HepG2 (cell line): ENCODE measurements around the gene OSM.

Experiments
- USF2 ChIP-seq, 2 experiments: sonication (generic) in 1 of 2; formaldehyde crosslinking in 1 of 2; IDR thresholded peaks; 2 replicates each; pipeline versions ENCODE4 v1.5.1 to v1.6.1; 2011 to 2020; ENCODE audit warnings: borderline replicate concordance in 1 of 2, low read depth in 1 of 2, low read length in 1 of 2, mild to moderate bottlenecking in 1 of 2, missing genetic modification reagents in 1 of 2, moderate library complexity in 1 of 2
- ZBTB40 ChIP-seq, 2 experiments: fragments of 450-650 bp in 1 of 2; sonication (generic) in 1 of 2; formaldehyde crosslinking in 1 of 2; IDR thresholded peaks; 2 replicates each; pipeline versions ENCODE4 v1.6.1 to v1.8.0; 2016 to 2022; ENCODE audit warnings: antibody characterized with exemption in 1 of 2, mild to moderate bottlenecking in 1 of 2, missing genetic modification reagents in 1 of 2
- ZBTB8A ChIP-seq: sonication (generic); formaldehyde crosslinking; IDR thresholded peaks from 2 replicates; pipeline ENCODE4 v1.4.0; 2020; ENCODE audit warnings: mild to moderate bottlenecking, low read depth, missing genetic modification reagents, borderline replicate concordance

- no peak for TF ChIP-seq ZBTB40 (IDR thresholded peaks at IDR 0.05)
- TF ChIP-seq ZBTB40 (CRISPR knock-in tag; IDR thresholded peaks at IDR 0.05) = no peak
- TF ChIP-seq ZBTB8A (CRISPR knock-in tag) = no peak
- TF ChIP-seq USF2 (IDR thresholded peaks at IDR 0.05; ENCODE audit: low read depth, low read length) = no peak
- no peak for TF ChIP-seq USF2 (CRISPR knock-in tag; IDR thresholded peaks at IDR 0.05; ENCODE audit: borderline replicate concordance)
These were observed 16.5 kb downstream of the OSM start for GRCh38 chr22:30250039-30250565.
